ENCODE measurements around the gene ST8SIA1. TPM values are rescaled to one million over a fixed set of nuclear protein-coding genes. Genes with fewer than 3 reads are reported as not detected.

ST8SIA1 gene
- total RNA-seq, 6 donors from 2014 or later: 1.4 to 10.5 (median 4.1) TPM

- ATAC-seq (ENCODE audit: low FRiP score in 2 of 2): peak in 1 of 2 donors; percentile 26
- peak overlapping the region; percentile 37 to 78 (median 72) for H3K27ac ChIP-seq
- peak in 1 of 2 donors; percentile 83 for DNase-seq
Measured at GRCh38 chr12:22333713-22334409, 646 bp downstream of the ST8SIA1 start.

GRCh38 chr12:22333186-22333712 lies 1.3 kb downstream of the ST8SIA1 start:
- H3K9me3 ChIP-seq: no peaks in the 10 kb centered on the region
- H3K4me1 ChIP-seq: peaks cover 9 to 35% (median 18%) of the 10 kb centered on the region in 4 donors
- H3K36me3 ChIP-seq: no peaks in the 10 kb centered on the region
- 35 to 43% methylated on average over 10 of the region's 10 CpGs for WGBS, 2 donors
- peak overlapping the region in 3 of 4 donors; percentile 48 to 60 (median 59) for H3K4me3 ChIP-seq
- TF ChIP-seq EP300 (IDR thresholded peaks at IDR 0.05) (no peak), POLR2A (IDR thresholded peaks at IDR 0.05) (no peak), POLR2AphosphoS5 (IDR thresholded peaks at IDR 0.05) (no peak)
- TF ChIP-seq, protein P1, sequence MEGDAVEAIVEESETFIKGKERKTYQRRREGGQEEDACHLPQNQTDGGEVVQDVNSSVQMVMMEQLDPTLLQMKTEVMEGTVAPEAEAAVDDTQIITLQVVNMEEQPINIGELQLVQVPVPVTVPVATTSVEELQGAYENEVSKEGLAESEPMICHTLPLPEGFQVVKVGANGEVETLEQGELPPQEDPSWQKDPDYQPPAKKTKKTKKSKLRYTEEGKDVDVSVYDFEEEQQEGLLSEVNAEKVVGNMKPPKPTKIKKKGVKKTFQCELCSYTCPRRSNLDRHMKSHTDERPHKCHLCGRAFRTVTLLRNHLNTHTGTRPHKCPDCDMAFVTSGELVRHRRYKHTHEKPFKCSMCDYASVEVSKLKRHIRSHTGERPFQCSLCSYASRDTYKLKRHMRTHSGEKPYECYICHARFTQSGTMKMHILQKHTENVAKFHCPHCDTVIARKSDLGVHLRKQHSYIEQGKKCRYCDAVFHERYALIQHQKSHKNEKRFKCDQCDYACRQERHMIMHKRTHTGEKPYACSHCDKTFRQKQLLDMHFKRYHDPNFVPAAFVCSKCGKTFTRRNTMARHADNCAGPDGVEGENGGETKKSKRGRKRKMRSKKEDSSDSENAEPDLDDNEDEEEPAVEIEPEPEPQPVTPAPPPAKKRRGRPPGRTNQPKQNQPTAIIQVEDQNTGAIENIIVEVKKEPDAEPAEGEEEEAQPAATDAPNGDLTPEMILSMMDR (IDR thresholded peaks at IDR 0.05): no peak
- DNase-seq (no peak), ATAC-seq (ENCODE audit: low FRiP score in 2 of 2) (peak in 1 of 2 donors; percentile 36)
- H3K27me3 ChIP-seq: peaks cover 0 to 16% (median 8%) of the 10 kb centered on the region in 4 donors
- peak overlapping the region in 2 of 4 donors; percentile 76 to 78 for H3K27ac ChIP-seq

More at GRCh38 chr12:22333713-22334409, 646 bp downstream of the ST8SIA1 start:
- Histone ChIP-seq H3K4me1 (peaks cover 9 to 35% (median 18%) of the 10 kb centered on the region in 4 donors), H3K9me3 (no peaks in the 10 kb centered on the region), H3K4me3 (peak overlapping the region; percentile 11 to 60 (median 54)), H3K36me3 (no peaks in the 10 kb centered on the region), H3K27me3 (peaks cover 0 to 16% (median 8%) of the 10 kb centered on the region in 4 donors)
- TF ChIP-seq, protein P1 (IDR thresholded peaks at IDR 0.05): no peak
- no peak for TF ChIP-seq EP300 (IDR thresholded peaks at IDR 0.05)
- TF ChIP-seq POLR2AphosphoS5 (IDR thresholded peaks at IDR 0.05): no peak
- no peak for TF ChIP-seq POLR2A (IDR thresholded peaks at IDR 0.05)
- WGBS, 2 donors: 5 to 11% methylated on average over 17 to 47 of the region's 49 CpGs

DNA sequence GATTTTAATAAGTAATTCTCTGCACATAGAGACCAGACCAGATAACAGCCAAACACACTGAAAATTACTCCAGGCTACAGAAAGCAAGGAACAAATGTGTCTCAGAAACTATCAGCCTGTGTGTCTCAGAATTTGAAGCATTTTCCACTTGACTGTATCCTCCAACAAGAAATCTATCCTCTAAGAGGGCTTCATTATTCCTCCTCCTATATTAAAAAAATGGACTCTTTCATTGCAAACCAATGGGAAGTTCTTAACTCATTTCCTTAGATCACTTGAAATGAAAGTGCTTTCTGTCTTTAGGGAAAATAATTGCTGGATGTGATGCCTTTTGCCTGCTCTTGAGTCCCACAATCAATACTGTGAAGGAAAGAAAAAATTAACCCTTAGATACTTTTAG lies 2.3 kb downstream of the ST8SIA1 start:
- peaks cover 9 to 35% (median 18%) of the 10 kb centered on the region in 4 donors for H3K4me1 ChIP-seq
- H3K36me3 ChIP-seq: no peaks in the 10 kb centered on the region
- TF ChIP-seq EP300 (IDR thresholded peaks at IDR 0.05): no peak
- no peaks in the 10 kb centered on the region for H3K9me3 ChIP-seq
- DNase-seq (no peak), ATAC-seq (ENCODE audit: low FRiP score in 2 of 2) (no peak)
- peaks cover 0 to 16% (median 8%) of the 10 kb centered on the region in 4 donors for H3K27me3 ChIP-seq
- H3K27ac ChIP-seq: no peak overlapping the region
- peak overlapping the region in 1 of 4 donors; percentile 59 for H3K4me3 ChIP-seq

- ATAC-seq (ENCODE audit: low FRiP score in 2 of 2): no peak
- no peak overlapping the region for H3K27ac ChIP-seq
- TF ChIP-seq POLR2A (IDR thresholded peaks at IDR 0.05) (no peak), POLR2AphosphoS5 (IDR thresholded peaks at IDR 0.05) (no peak), EP300 (IDR thresholded peaks at IDR 0.05) (no peak)
- TF ChIP-seq, protein P1 (IDR thresholded peaks at IDR 0.05): no peak
- DNase-seq: no peak
- H3K4me1 ChIP-seq: peaks cover 7 to 22% (median 9%) of the 10 kb centered on the region in 4 donors
- no peak overlapping the region for H3K4me3 ChIP-seq
- H3K27me3 ChIP-seq: peaks cover 0 to 12% (median 5%) of the 10 kb centered on the region in 4 donors
- 58 to 64% methylated on average over 4 of the region's 4 CpGs for WGBS, 2 donors
- H3K36me3 ChIP-seq: no peaks in the 10 kb centered on the region
- no peaks in the 10 kb centered on the region for H3K9me3 ChIP-seq
Measured at GRCh38 chr12:22329621-22330020, 4.9 kb downstream of the ST8SIA1 start.

DNA sequence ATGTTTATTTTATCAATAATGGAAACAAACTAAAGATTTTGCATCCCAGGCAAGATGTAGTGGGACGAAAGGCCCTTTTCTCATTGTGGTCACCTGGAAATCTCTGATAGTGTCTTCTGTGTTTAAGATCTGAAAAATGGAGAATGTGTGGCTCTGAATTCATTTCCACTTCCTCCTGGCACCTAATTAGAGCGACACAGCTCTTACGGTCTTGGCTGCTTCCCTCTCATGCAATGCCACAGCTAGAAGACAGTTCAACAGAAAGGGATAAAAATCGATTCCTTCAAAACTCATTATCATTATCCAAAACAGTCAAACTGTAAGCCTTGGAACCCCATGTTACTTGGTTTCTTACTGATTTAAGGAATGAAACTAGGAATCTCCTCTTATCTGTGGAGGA lies 9.3 kb downstream of the ST8SIA1 start:
- WGBS, 2 donors: 48 to 52% methylated on average over 4 of the region's 4 CpGs
- Histone ChIP-seq H3K9me3 (no peaks in the 10 kb centered on the region), H3K36me3 (no peaks in the 10 kb centered on the region), H3K27me3 (no peaks in the 10 kb centered on the region), H3K27ac (no peak overlapping the region), H3K4me3 (no peak overlapping the region), H3K4me1 (peaks cover 0 to 3% (median 0%) of the 10 kb centered on the region in 4 donors)
- DNase-seq (no peak), ATAC-seq (ENCODE audit: low FRiP score in 2 of 2) (no peak)
- no peak for TF ChIP-seq EP300 (IDR thresholded peaks at IDR 0.05)
- TF ChIP-seq, protein P1 (IDR thresholded peaks at IDR 0.05): no peak
- no peak for TF ChIP-seq POLR2A (IDR thresholded peaks at IDR 0.05)
- no peak for TF ChIP-seq POLR2AphosphoS5 (IDR thresholded peaks at IDR 0.05)
